LNCAP (cell line): Measurements from ENCODE around the gene NPL.

Experiments used
- CTCF ChIP-seq: fragments of 450-650 bp; IDR thresholded peaks from 2 replicates; pipeline ENCODE4 v1.5.1; 2017; ENCODE audit warnings: mild to moderate bottlenecking

The NPL gene

GRCh38 chr1:182833271-182833670 lies 43.7 kb downstream of the NPL start:
- TF ChIP-seq CTCF, result no peak

- TF ChIP-seq CTCF, result no peak
Measured at GRCh38 chr1:182834326-182834725, 44.8 kb downstream of the NPL start.

- TF ChIP-seq CTCF, result no peak
Measured at GRCh38 chr1:182835806-182836205, 46.2 kb downstream of the NPL start.

- TF ChIP-seq CTCF, result peak; percentile 23; the same call in 1 of the 2 replicates
Measured at GRCh38 chr1:182839209-182840066, 49.9 kb downstream of the NPL start, which contains the start of gene DHX9. TSS of gene DHX9 (plus strand) at chr1:182839347. CDS start at chr1:182842567, 3,220 bp downstream.

- TF ChIP-seq CTCF, result no peak
Measured at GRCh38 chr1:182841368-182841988, 51.9 kb downstream of the NPL start.

- TF ChIP-seq CTCF, result no peak
Measured at GRCh38 chr1:182842265-182842664, 52.7 kb downstream of the NPL start.

GRCh38 chr1:182845379-182845778 lies 55.8 kb downstream of the NPL start:
- TF ChIP-seq CTCF, result no peak
